C4-2B (cell line): ENCODE data around the gene CTNNA1.

Source experiments
- CTCF ChIP-seq: fragments of 450-650 bp; conservative IDR thresholded peaks from 2 replicates; pipeline ENCODE4 v1.5.1; 2017; ENCODE audit warnings: mild to moderate bottlenecking
- ZFX ChIP-seq: fragments of 450-650 bp; IDR thresholded peaks from 2 replicates; pipeline ENCODE4 v1.6.1; 2017

GRCh38 chr5:138937392-138938387 is 184.5 kb downstream of the CTNNA1 start:
- no peak for TF ChIP-seq ZFX
- TF ChIP-seq CTCF, result no peak
